DMS 273 (cell line): ENCODE results near the gene ULBP3.
"Not testable (repeated sequence)": the region's sequence is repeated elsewhere in the genome, so short reads cannot be mapped to it uniquely, and the experiment has no call there.

Source experiments
- DNase-seq: peaks from one replicate; lab custom pipeline; 2025; ENCODE audit not compliant: unreplicated experiment; lab: John Stamatoyannopoulos, UW

The ULBP3 gene

DNA sequence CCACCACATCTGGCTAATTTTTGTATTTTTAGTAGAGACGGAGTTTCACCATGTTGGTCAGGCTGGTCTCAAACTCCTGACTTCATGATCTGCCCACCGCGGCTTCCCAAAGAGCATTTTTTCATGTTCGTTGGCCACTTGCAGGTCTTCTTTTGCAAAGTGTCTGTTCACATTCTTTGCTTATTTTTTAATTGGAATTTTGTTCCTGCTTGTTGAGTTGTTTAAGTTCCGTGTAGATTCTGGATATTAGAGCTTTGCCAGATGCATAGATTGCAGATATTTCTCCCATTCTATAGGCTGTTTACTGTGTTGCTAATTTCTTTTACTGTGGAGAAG, 51.8 kb downstream of the ULBP3 start:
- not testable (repeated sequence) for DNase-seq

DNA sequence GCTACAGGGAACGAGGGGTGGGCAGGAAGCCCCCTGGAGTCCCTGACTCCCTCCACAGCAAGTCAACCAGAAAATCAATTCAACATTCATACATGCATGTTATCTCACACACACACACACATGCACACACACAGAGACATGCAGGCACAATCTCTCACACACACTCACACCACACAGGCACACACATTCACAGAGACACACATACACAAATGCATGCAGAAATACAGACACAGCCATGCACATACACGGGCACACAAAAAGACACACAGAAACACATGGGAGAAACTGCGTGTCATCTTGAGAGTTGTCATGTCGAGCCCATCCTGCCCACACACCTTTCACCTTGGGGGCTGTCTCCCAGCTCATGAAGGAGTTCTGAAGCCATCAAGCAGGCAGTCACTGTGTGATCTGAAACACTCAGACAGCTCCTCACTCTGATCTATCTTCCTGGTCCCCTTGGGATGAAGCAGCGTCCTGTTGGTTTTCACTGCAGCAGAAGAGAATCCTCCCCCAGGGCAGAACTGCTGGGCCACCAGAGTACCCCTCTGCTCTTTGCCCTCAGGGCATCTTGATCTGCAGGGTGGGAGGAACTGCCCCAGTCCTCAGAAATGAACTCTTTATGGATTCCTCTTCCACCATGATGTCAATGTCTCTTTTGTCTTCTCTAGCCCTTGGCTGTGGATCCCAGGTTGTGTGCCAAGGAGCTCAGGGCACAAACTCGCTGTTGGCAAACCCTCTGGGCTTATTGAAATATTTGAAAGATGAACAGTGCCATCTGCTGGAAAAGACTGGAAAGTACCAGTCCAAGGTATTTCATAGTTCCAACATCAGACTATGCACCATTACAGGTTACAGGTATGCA, 52.4 kb downstream of the ULBP3 start:
- DNase-seq = peak; percentile 87

DNA sequence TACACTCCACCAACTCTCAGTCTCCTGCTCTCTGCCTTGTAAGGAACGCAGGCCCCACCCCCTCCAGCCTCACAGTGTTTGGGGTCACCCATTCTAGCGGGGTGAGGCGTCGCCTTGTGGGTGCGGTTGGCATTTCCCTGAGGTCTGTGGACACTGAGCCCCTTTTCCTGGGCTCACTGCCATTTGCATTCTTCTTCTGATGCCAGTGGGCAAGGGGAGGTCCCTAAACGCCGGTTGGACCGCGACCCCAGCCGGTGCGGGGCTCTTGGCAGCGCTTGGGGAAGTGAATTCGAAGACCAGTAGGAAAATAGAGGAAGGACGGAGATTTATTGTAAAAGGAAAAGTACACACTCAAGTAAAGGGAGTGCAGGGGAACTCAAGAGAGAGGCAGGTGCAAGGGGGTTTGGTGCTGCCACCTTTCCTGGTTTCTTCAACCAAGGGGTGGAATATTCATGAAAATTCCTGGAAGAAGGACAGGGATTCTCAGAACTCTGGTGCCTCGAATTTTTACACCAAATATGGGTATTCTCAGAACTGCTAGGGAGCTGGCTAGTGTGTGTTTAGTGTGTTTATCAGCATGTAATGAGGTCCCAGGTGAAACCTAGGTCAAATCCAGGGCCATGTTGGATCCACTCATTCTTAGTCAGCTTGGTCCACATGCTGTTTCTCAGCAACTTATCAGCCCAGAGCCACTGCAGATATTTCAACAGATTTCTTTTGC, 53.5 kb downstream of the ULBP3 start:
- not testable (repeated sequence) for DNase-seq

DNA sequence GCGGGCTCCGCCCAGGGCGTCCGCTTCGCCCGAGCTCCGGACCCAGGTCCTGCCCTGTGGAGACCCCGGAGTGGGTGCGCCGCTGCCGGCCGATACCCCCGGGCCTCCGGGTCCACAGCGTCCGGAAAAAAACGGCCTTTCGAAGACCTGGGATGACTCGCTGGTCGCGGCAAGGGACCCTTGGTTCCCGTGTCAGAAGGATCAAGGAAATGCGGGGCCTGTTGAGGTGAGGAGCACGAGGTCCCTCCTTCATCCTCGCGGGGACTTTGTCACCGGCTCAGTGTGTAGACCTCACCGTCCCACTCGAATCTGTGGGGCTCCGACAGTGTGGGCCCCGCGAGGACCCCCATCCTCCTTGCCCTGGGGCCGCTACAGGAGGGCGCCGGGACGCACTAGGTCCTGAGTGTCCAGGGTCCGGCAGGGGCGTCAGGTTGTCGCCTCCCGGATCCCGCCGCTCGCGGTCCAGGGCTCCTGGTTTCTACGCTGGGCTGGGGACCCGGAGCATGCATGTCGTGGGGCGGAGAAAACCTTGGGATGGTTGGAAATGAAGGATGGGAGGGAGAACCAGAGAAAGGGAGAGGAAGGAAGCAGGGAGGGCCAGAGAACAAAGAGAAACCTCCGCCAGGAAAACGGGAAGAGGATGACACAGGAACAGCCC, 54.2 kb downstream of the ULBP3 start:
- DNase-seq = not testable (repeated sequence)

DNA sequence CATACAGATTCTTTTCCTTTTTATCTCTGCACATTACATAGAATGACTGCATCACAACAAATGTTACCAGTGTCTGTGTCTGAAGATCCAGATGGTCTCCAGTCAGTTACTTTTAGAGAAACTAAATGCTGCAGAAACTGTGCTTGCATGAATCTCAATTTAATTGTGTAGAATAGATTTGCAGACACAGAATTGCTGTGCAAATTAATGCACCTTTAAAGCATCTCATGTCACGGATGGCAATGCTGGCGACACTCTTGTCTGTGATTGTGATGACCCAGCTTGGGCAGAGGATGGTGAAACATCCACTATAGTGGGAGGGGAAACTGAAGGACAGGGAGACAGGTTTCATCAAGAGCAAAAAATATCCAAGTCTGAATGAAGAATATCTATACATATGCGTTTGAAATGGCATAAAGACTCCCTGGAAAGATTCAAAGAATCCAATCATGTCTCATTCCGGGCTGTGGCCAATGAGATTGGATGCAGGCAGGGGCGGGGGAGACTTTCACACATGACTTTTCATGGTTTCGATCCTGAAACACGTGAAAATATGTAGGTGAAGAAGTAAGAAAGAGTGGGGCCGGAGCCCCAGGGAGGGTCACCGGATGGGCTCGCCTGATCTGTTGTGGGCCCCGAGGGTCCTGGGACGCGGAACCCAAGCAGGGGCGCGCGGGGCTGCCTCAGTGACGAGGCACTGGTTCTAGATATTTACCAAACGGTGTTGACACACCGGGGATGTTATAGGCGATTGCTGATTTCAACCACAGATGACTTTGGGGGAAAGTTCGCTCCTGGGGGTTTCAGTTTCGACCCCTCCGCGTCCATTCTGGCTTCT, 54.9 kb downstream of the ULBP3 start:
- not testable (repeated sequence) for DNase-seq

DNA sequence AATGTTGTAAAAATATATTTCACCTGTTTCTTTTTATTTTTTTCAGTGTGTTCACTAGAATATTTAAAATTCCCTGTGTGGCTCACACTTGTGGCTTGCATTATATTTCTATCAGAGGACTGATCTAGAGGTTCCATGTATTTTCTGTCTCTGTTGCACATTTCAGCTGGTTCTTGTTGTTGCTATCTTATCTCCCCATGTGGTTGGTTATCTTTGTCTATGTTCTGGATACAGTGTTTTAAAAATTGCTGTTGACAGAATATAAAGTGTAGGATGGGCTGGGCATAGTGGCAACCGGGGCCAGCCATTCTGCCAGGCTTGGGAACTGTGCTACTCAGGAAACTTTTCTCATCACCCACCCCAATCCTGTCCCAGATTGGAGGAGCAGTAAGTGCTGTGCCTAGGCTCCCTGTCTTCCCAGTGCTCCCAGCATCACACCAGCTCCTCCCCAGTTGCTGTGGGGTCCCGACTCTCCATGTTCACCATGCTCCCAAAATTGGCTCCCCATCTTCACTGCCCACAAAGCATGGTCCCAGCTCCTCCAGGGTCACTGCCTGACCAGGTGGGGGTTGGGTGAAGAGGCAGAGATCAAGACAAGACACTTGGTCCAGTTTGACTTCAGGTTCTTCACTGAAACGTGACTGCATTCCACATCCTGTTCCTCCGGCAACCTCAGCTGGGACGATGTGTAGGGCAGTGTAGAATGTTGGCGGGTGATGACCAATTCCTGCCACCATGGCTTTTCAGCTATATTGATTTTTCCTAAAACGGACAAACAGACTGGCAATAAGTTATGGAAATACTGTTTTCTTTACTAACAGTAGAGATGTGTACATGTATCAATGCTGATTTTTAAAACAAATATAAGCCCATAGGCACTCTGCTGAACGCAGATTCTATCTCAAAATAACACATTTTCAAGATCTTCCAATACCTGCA, 55.8 kb downstream of the ULBP3 start:
- not testable (repeated sequence) for DNase-seq
